Ammon's horn (tissue), 1 donor: Measurements from ENCODE around the gene KCNMA1.
A peak's percentile ranks its signal among the peaks of the same experiment; 100 is the strongest.

Source experiments
- DNase-seq: peaks from one replicate; pipeline ENCODE4 v3.0.0-alpha.2; 2016; ENCODE audit warnings: low spot score

Gene KCNMA1

GRCh38 chr10:77296534-77297392, 340.8 kb downstream of the KCNMA1 start:
- DNase-seq, result no peak

- DNase-seq, result no peak
Observed at GRCh38 chr10:77293773-77294172, 343.8 kb downstream of the KCNMA1 start.

GRCh38 chr10:77293347-77293746, 344.3 kb downstream of the KCNMA1 start:
- DNase-seq, result no peak

GRCh38 chr10:77291596-77292505, 345.8 kb downstream of the KCNMA1 start:
- no peak for DNase-seq

GRCh38 chr10:77290528-77291155, 347.0 kb downstream of the KCNMA1 start:
- DNase-seq, result no peak

GRCh38 chr10:77289790-77290189, 347.8 kb downstream of the KCNMA1 start:
- no peak for DNase-seq

- DNase-seq, result no peak
Observed at GRCh38 chr10:77289027-77289501, 348.5 kb downstream of the KCNMA1 start.

GRCh38 chr10:77287647-77288120, 349.9 kb downstream of the KCNMA1 start:
- DNase-seq, result no peak

- no peak for DNase-seq
Observed at GRCh38 chr10:77286531-77287508, 350.8 kb downstream of the KCNMA1 start.

- DNase-seq, result no peak
Observed at GRCh38 chr10:77285529-77286182, 352.0 kb downstream of the KCNMA1 start.

GRCh38 chr10:77284797-77285196, 352.8 kb downstream of the KCNMA1 start:
- DNase-seq, result no peak

GRCh38 chr10:77283326-77283725, 354.3 kb downstream of the KCNMA1 start:
- DNase-seq, result no peak

GRCh38 chr10:77282163-77282562, 355.4 kb downstream of the KCNMA1 start:
- DNase-seq, result no peak

- DNase-seq, result no peak
Observed at GRCh38 chr10:77281719-77282118, 355.9 kb downstream of the KCNMA1 start.

GRCh38 chr10:77279207-77279606, 358.4 kb downstream of the KCNMA1 start:
- no peak for DNase-seq

- no peak for DNase-seq
Observed at GRCh38 chr10:77274046-77274795, 363.4 kb downstream of the KCNMA1 start.

- no peak for DNase-seq
Observed at GRCh38 chr10:77269163-77269562, 368.4 kb downstream of the KCNMA1 start.

- peak; percentile 73 for DNase-seq
Observed at GRCh38 chr10:77268721-77269120, 368.9 kb downstream of the KCNMA1 start.
